Adipocyte (in vitro differentiated cells): ENCODE results near the gene CRTAC1.

ENCODE experiments used
- DNase-seq: peaks from one replicate; pipeline ENCODE4 v3.0.0-alpha.2; 2015; ENCODE audit warnings: low read depth
- H3K27me3 ChIP-seq: replicated peaks from 2 replicates; pipeline ENCODE4 v1.7.0; 2013; ENCODE audit warnings: mild to moderate bottlenecking, low read length, moderate library complexity; ENCODE audit not compliant: control insufficient read depth, insufficient read depth
- H3K36me3 ChIP-seq: 2 replicates; pipeline ENCODE4 v1.7.0; 2013; ENCODE audit warnings: low read length, mild to moderate bottlenecking, moderate library complexity; ENCODE audit not compliant: control insufficient read depth, insufficient read depth, severe bottlenecking
- H3K4me1 ChIP-seq: 2 replicates; pipeline ENCODE4 v1.7.0; 2013; ENCODE audit warnings: mild to moderate bottlenecking, low read length, moderate library complexity; ENCODE audit not compliant: control insufficient read depth, insufficient read depth
- H3K4me3 ChIP-seq: 2 replicates; pipeline ENCODE4 v1.7.0; 2013; ENCODE audit warnings: mild to moderate bottlenecking, low read length, moderate library complexity
- H3K9ac ChIP-seq: 2 replicates; pipeline ENCODE4 v1.7.0; 2013; ENCODE audit warnings: mild to moderate bottlenecking, low read length, moderate library complexity
- H3K9me3 ChIP-seq: 2 replicates; pipeline ENCODE4 v1.7.0; 2013; ENCODE audit warnings: mild to moderate bottlenecking, low read length, moderate library complexity; ENCODE audit not compliant: control insufficient read depth

CRTAC1 gene

DNA sequence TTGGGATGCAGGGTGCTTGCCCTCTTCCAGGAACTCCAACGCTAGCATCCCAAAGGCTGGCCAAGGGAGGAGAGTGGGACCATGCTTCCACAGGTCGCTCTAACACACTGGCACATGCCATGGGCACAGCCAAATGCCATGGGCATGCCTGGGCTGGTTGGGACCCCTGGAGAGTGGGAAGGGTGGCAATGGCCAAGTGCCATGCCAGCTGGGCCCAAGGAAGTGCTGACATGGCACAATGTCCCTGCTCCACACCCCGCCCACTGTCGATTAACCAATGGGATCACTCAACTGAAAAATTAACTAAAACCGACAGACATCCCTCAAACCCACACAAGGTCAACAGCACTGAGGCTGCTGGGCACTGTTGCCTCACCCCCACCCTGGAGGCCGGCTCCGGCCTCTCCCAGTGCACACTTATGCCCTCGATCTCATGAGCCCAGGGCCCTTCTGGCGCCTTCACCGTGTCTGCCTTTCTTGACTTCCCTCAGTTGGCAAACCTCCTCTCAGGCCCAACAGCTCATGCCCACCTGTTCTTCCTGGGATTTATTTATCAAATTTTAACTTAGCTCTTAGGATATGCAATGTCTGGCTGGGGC lies 97.4 kb downstream of the CRTAC1 start:
- no peaks in the 10 kb centered on the region for H3K4me1 ChIP-seq
- peaks cover 72% of the 10 kb centered on the region for H3K27me3 ChIP-seq
- H3K36me3 ChIP-seq: no peaks in the 10 kb centered on the region
- no peak overlapping the region for H3K9ac ChIP-seq
- DNase-seq: no peak
- H3K9me3 ChIP-seq: no peaks in the 10 kb centered on the region
- H3K4me3 ChIP-seq: no peak overlapping the region

DNA sequence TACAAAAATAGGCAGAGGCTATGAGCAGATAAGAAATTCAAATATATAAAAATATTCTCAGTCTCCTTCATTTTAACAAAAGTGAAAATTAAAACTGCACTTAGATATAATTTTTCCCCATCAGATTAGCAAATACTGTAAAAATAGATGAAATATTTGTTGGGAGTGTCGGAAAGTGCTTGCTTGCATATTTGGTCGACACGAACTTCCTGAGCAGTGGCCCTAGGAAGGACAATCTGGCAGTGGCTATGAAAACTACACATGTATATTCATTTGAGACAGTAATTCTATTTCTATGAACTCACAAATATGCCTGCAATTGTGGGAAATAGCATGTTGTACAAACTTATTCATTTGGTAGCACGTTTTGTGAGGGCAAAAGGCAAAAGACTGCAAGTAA lies 99.4 kb downstream of the CRTAC1 start:
- Histone ChIP-seq H3K36me3 (no peaks in the 10 kb centered on the region), H3K9me3 (no peaks in the 10 kb centered on the region), H3K4me3 (no peak overlapping the region), H3K9ac (no peak overlapping the region), H3K4me1 (no peaks in the 10 kb centered on the region), H3K27me3 (peaks cover 74% of the 10 kb centered on the region)
- no peak for DNase-seq

DNA sequence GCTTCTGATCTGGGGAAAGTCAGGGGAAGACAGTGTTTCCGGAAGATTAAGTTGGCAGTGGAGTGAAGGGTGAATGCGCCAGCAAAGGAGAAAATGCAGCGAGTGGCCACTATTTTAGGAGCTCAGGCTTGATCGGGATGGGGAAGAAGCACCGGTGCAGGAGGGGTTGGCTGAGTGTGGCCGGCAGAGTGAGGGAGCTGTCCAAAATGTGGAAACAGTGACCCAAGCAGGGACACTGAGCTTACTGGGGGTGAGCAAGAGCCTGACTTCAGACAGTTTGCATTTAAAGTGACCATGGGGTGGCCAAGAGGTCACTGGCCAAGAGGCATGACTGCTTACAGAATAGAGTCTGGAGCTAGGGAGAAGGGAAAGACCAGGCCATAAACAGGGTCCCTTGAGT lies 101.5 kb downstream of the CRTAC1 start:
- no peak for DNase-seq
- no peak overlapping the region for H3K4me3 ChIP-seq
- H3K4me1 ChIP-seq: no peaks in the 10 kb centered on the region
- no peaks in the 10 kb centered on the region for H3K36me3 ChIP-seq
- no peaks in the 10 kb centered on the region for H3K9me3 ChIP-seq
- no peak overlapping the region for H3K9ac ChIP-seq
- H3K27me3 ChIP-seq: peaks cover 74% of the 10 kb centered on the region

GRCh38 chr10:97927622-97928021 lies 102.8 kb downstream of the CRTAC1 start:
- DNase-seq: no peak
- Histone ChIP-seq H3K36me3 (no peaks in the 10 kb centered on the region), H3K4me1 (no peaks in the 10 kb centered on the region), H3K9ac (no peak overlapping the region), H3K27me3 (peaks cover 83% of the 10 kb centered on the region), H3K9me3 (no peaks in the 10 kb centered on the region), H3K4me3 (no peak overlapping the region)

GRCh38 chr10:97926055-97926454 lies 104.4 kb downstream of the CRTAC1 start:
- Histone ChIP-seq H3K4me3 (no peak overlapping the region), H3K9me3 (no peaks in the 10 kb centered on the region), H3K9ac (no peak overlapping the region), H3K4me1 (peaks cover 8% of the 10 kb centered on the region), H3K27me3 (peaks cover 76% of the 10 kb centered on the region), H3K36me3 (no peaks in the 10 kb centered on the region)
- no peak for DNase-seq

DNA sequence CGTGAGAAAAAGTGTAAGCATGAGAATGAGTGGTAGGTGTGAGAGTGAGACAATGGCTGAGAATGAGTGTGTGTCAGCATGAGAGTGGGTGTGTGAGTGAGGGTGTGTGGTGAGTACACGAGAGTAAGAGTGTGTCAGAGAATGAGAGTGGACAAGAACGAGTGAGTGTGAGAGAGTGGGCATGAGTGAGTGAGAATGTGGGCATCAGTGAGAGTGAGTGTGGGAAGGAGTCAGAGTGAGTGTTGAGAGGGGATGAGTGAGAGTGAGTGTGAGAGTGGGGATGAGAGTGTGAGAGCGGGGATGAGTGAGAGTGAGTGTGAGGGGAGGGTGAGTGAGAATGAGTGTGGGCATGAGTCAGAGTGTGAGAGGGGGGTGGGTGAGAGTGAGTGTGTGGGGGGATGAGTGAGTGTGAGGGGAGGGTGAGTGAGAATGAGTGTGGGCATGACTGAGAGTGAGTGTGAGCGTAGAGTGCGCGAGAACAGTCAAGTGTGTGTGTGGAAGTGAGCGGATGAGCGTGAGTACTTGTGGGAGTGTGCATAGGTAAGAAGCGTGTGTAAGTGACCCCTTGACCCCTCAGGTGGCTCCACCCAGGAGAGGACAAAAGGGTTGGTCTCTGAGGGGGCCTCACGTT lies 105.0 kb downstream of the CRTAC1 start:
- peaks cover 80% of the 10 kb centered on the region for H3K27me3 ChIP-seq
- H3K36me3 ChIP-seq: no peaks in the 10 kb centered on the region
- no peak overlapping the region for H3K4me3 ChIP-seq

DNA sequence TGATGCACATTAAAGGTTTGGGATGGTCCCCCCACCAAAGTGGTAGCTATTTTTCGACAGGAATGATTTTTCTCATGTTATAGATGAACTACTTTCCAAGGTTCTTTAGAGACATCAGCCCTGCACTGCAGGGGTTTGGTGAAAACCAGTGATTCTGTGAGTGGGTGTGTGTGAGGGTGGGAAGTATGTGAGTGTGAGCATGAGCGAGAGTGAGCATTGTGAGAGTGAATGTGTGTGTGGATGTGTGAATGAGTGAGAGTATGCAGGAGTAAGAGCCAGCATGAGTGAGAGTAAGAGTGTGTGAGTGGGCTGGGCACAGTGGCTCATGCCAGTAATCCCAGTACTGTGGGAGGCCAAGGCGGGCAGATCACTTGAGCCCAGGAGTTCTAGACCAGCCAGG lies 105.7 kb downstream of the CRTAC1 start:
- no peak for DNase-seq
- peaks cover 79% of the 10 kb centered on the region for H3K27me3 ChIP-seq

More for the DNA sequence above, 105.0 kb downstream of the CRTAC1 start:
- Histone ChIP-seq H3K9me3 (no peaks in the 10 kb centered on the region), H3K4me1 (peaks cover 8% of the 10 kb centered on the region), H3K9ac (no peak overlapping the region)
- no peak for DNase-seq

GRCh38 chr10:97923476-97923875 lies 106.9 kb downstream of the CRTAC1 start:
- Histone ChIP-seq H3K27me3 (peaks cover 77% of the 10 kb centered on the region), H3K9ac (no peak overlapping the region)

More for the DNA sequence above, 105.7 kb downstream of the CRTAC1 start:
- Histone ChIP-seq H3K9me3 (no peaks in the 10 kb centered on the region), H3K4me3 (no peak overlapping the region), H3K4me1 (peaks cover 8% of the 10 kb centered on the region), H3K36me3 (no peaks in the 10 kb centered on the region), H3K9ac (no peak overlapping the region)

GRCh38 chr10:97923057-97923456 lies 107.4 kb downstream of the CRTAC1 start:
- Histone ChIP-seq H3K27me3 (peaks cover 77% of the 10 kb centered on the region), H3K4me1 (peaks cover 8% of the 10 kb centered on the region), H3K4me3 (no peak overlapping the region), H3K9ac (no peak overlapping the region), H3K9me3 (no peaks in the 10 kb centered on the region), H3K36me3 (no peaks in the 10 kb centered on the region)
- DNase-seq: no peak

More at GRCh38 chr10:97923476-97923875, 106.9 kb downstream of the CRTAC1 start:
- Histone ChIP-seq H3K9me3 (no peaks in the 10 kb centered on the region), H3K36me3 (no peaks in the 10 kb centered on the region), H3K4me3 (no peak overlapping the region), H3K4me1 (peaks cover 8% of the 10 kb centered on the region)
- no peak for DNase-seq

GRCh38 chr10:97922022-97922758 lies 108.2 kb downstream of the CRTAC1 start:
- Histone ChIP-seq H3K4me1 (peaks cover 8% of the 10 kb centered on the region), H3K36me3 (no peaks in the 10 kb centered on the region), H3K4me3 (no peak overlapping the region), H3K27me3 (peaks cover 69% of the 10 kb centered on the region), H3K9me3 (no peaks in the 10 kb centered on the region), H3K9ac (no peak overlapping the region)
- no peak for DNase-seq

- Histone ChIP-seq H3K4me3 (no peak overlapping the region), H3K27me3 (peaks cover 63% of the 10 kb centered on the region), H3K36me3 (no peaks in the 10 kb centered on the region), H3K9ac (no peak overlapping the region), H3K9me3 (no peaks in the 10 kb centered on the region), H3K4me1 (peaks cover 13% of the 10 kb centered on the region)
- no peak for DNase-seq
These were observed 108.8 kb downstream of the CRTAC1 start for GRCh38 chr10:97921581-97922021.
